H9 (cell line): Measurements from ENCODE around the gene KLRC4. TPM values are rescaled to one million over a fixed set of nuclear protein-coding genes. Genes with fewer than 3 reads are reported as not detected.
"Not testable (repeated sequence)": the region's sequence is repeated elsewhere in the genome, so short reads cannot be mapped to it uniquely, and the experiment has no call there.

Source experiments
- DNase-seq: peaks from one replicate; pipeline ENCODE4 v3.0.0-alpha.2; 2017
- H2AFZ ChIP-seq: one replicate; pipeline ENCODE4 v1.6.1; 2013; ENCODE audit warnings: mild to moderate bottlenecking, low read length, control low read depth, moderate library complexity
- H2AK5ac ChIP-seq: 2 replicates; pipeline ENCODE4 v1.6.1; 2013; ENCODE audit warnings: low read length, control low read depth, mixed read lengths; ENCODE audit not compliant: insufficient read length
- H2BK120ac ChIP-seq: one replicate; pipeline ENCODE4 v1.6.1; 2013; ENCODE audit warnings: low read depth, mild to moderate bottlenecking, low read length, control low read depth, inconsistent platforms; ENCODE audit not compliant: poor library complexity, severe bottlenecking
- H2BK12ac ChIP-seq: 2 replicates; pipeline ENCODE4 v1.6.1; 2013; ENCODE audit warnings: low read length, control low read depth, mixed read lengths, low read depth; ENCODE audit not compliant: insufficient read length
- H2BK15ac ChIP-seq: 2 replicates; pipeline ENCODE4 v1.6.1; 2013; ENCODE audit warnings: low read depth, low read length, control low read depth
- H2BK20ac ChIP-seq: one replicate; pipeline ENCODE4 v1.6.1; 2013; ENCODE audit warnings: low read depth, mild to moderate bottlenecking, low read length, control low read depth, inconsistent platforms; ENCODE audit not compliant: poor library complexity, severe bottlenecking
- H2BK5ac ChIP-seq: 2 replicates; pipeline ENCODE4 v1.6.1; 2013; ENCODE audit warnings: low read length, control low read depth, mixed read lengths; ENCODE audit not compliant: insufficient read length
- H3K14ac ChIP-seq: 2 replicates; pipeline ENCODE4 v1.6.1; 2013; ENCODE audit warnings: low read length, control low read depth; ENCODE audit not compliant: insufficient read depth
- H3K18ac ChIP-seq: 2 replicates; pipeline ENCODE4 v1.6.1; 2013; ENCODE audit warnings: low read depth, mild to moderate bottlenecking, mixed read lengths, low read length, control low read depth; ENCODE audit not compliant: insufficient read length
- H3K23ac ChIP-seq: 2 replicates; pipeline ENCODE4 v1.6.1; 2013; ENCODE audit warnings: low read length, control low read depth, mixed read lengths, low read depth; ENCODE audit not compliant: insufficient read length
- H3K23me2 ChIP-seq: 2 replicates; pipeline ENCODE4 v1.6.1; 2013; ENCODE audit warnings: low read depth, mild to moderate bottlenecking, mixed read lengths, low read length, control low read depth; ENCODE audit not compliant: insufficient read length, poor library complexity, severe bottlenecking
- H3K27ac ChIP-seq: 2 replicates; pipeline ENCODE4 v1.5.1; 2013; ENCODE audit warnings: low read length, control low read depth, mixed read lengths, low read depth; ENCODE audit not compliant: insufficient read length
- H3K27me3 ChIP-seq: 2 replicates; pipeline ENCODE4 v1.6.1; 2013; ENCODE audit warnings: low read length, control low read depth, inconsistent platforms; ENCODE audit not compliant: insufficient read depth
- H3K4ac ChIP-seq: 2 replicates; pipeline ENCODE4 v1.6.1; 2013; ENCODE audit warnings: low read depth, mild to moderate bottlenecking, control low read depth, inconsistent platforms, low read length, moderate library complexity
- H3K4me1 ChIP-seq: 2 replicates; pipeline ENCODE4 v1.6.1; 2013; ENCODE audit warnings: low read length, control low read depth, inconsistent platforms; ENCODE audit not compliant: insufficient read depth
- H3K4me2 ChIP-seq: 2 replicates; pipeline ENCODE4 v1.6.1; 2013; ENCODE audit warnings: low read length, control low read depth, mixed read lengths; ENCODE audit not compliant: insufficient read length, insufficient read depth
- H3K56ac ChIP-seq: 2 replicates; pipeline ENCODE4 v1.6.1; 2013; ENCODE audit warnings: low read depth, mild to moderate bottlenecking, mixed read lengths, low read length, control low read depth; ENCODE audit not compliant: insufficient read length
- H3K79me1 ChIP-seq: 2 replicates; pipeline ENCODE4 v1.6.1; 2013; ENCODE audit warnings: low read depth, mild to moderate bottlenecking, moderate library complexity, low read length, control low read depth, inconsistent platforms; ENCODE audit not compliant: insufficient read depth, poor library complexity, severe bottlenecking
- H3K79me2 ChIP-seq: 2 replicates; pipeline ENCODE4 v1.6.1; 2013; ENCODE audit warnings: low read length, control low read depth, inconsistent platforms; ENCODE audit not compliant: insufficient read depth
- H3K9ac ChIP-seq: 2 replicates; pipeline ENCODE4 v1.6.1; 2013; ENCODE audit warnings: low read length, control low read depth, mixed read lengths; ENCODE audit not compliant: insufficient read length; ENCODE audit errors: extremely low read depth
- H3K9me3 ChIP-seq: one replicate; pipeline ENCODE4 v1.6.1; 2013; ENCODE audit warnings: low read depth, low read length, inconsistent platforms; ENCODE audit not compliant: control insufficient read depth
- H3T11ph ChIP-seq: one replicate; pipeline ENCODE4 v1.6.1; 2013; ENCODE audit warnings: mild to moderate bottlenecking, low read length, control low read depth, inconsistent platforms
- H4K20me1 ChIP-seq: one replicate; pipeline ENCODE4 v1.6.1; 2013; ENCODE audit not compliant: control insufficient read depth, insufficient read length, insufficient read depth
- H4K5ac ChIP-seq: 2 replicates; pipeline ENCODE4 v1.6.1; 2013; ENCODE audit warnings: low read depth, mild to moderate bottlenecking, mixed read lengths, low read length, control low read depth; ENCODE audit not compliant: insufficient read length
- H4K8ac ChIP-seq: replicated peaks from 2 replicates; pipeline ENCODE4 v1.6.1; 2013; ENCODE audit warnings: low read length, control low read depth, mixed read lengths, low read depth; ENCODE audit not compliant: insufficient read length
- H4K91ac ChIP-seq: 2 replicates; pipeline ENCODE4 v1.6.1; 2013; ENCODE audit warnings: low read depth, mild to moderate bottlenecking, moderate library complexity, mixed read lengths, low read length, control low read depth; ENCODE audit not compliant: insufficient read length
- H3K27ac Mint-ChIP-seq, 3 experiments: 2 replicates in 2 of 3; 3 replicates in 1 of 3; pipeline ENCODE4 v1.8.0; 2020 to 2021; ENCODE audit warnings: mixed read lengths in 3 of 3, mild to moderate bottlenecking in 1 of 3, moderate library complexity in 1 of 3
- H3K27me3 Mint-ChIP-seq: 2 replicates; pipeline ENCODE4 v1.8.0; 2021; ENCODE audit warnings: low read depth, mild to moderate bottlenecking, moderate library complexity, mixed read lengths
- H3K36me3 Mint-ChIP-seq, 3 experiments: 2 replicates in 2 of 3; 3 replicates in 1 of 3; pipeline ENCODE4 v1.8.0; 2020 to 2021; ENCODE audit warnings: low read depth in 3 of 3, mixed read lengths in 3 of 3; ENCODE audit not compliant: insufficient read depth in 1 of 3
- H3K4me1 Mint-ChIP-seq, 2 experiments: 2 replicates each; pipeline ENCODE4 v1.8.0; 2020; ENCODE audit warnings: mixed read lengths in 2 of 2
- H3K4me3 Mint-ChIP-seq, 2 experiments: 2 replicates in 1 of 2; 3 replicates in 1 of 2; pipeline ENCODE4 v1.8.0; 2020 to 2021; ENCODE audit warnings: mild to moderate bottlenecking in 2 of 2, mixed read lengths in 2 of 2, moderate library complexity in 1 of 2
- H3K9me3 Mint-ChIP-seq, 2 experiments: 2 replicates in 1 of 2; 3 replicates in 1 of 2; pipeline ENCODE4 v1.8.0; 2020; ENCODE audit warnings: mild to moderate bottlenecking in 2 of 2, mixed read lengths in 2 of 2, moderate library complexity in 1 of 2
- CTCF ChIP-seq: fragments of 200-600 bp; sonication (generic); conservative IDR thresholded peaks from 3 replicates; pipeline ENCODE4 v1.8.0; 2021; ENCODE audit warnings: antibody characterized with exemption, mild to moderate bottlenecking
- WGBS: extraction: QIAGEN DNeasy Blood & Tissue Kit; methylation state at CpG from one replicate; pipeline ENCODE4 v1.1.7; 2013; ENCODE audit warnings: missing lambda C conversion rate, low lambda C conversion rate, mixed read lengths; ENCODE audit not compliant: insufficient read length; ENCODE audit errors: extremely low coverage; 5-methylcytosine and 5-hydroxymethylcytosine counted together
- total RNA-seq: library from RNA; stranded (reverse); gene quantifications from 2 replicates; pipeline ENCODE4 v1.2.1, GENCODE V29; 2021

Gene KLRC4
- total RNA-seq, 1 experiment from 2014 or later = not detected

- Histone ChIP-seq H3K4me2 (no peak overlapping the region), H3K18ac (no peak overlapping the region), H2BK5ac (no peak overlapping the region), H2BK15ac (no peak overlapping the region), H3K4me1 (no peaks in the 10 kb centered on the region), H4K91ac (no peak overlapping the region), H3K79me1 (no peaks in the 10 kb centered on the region), H4K20me1 (no peaks in the 10 kb centered on the region), H2BK120ac (no peak overlapping the region), H3T11ph (no peak overlapping the region), H3K79me2 (no peaks in the 10 kb centered on the region), H3K27ac (no peak overlapping the region), H2AFZ (no peak overlapping the region), H3K23me2 (no peaks in the 10 kb centered on the region), H2BK12ac (no peak overlapping the region), H4K5ac (no peak overlapping the region), H3K4ac (no peak overlapping the region), H3K9ac (no peak overlapping the region), H3K56ac (no peak overlapping the region), H3K23ac (no peak overlapping the region), H3K9me3 (no peaks in the 10 kb centered on the region), H4K8ac (no peak overlapping the region), H2AK5ac (no peak overlapping the region), H3K27me3 (no peaks in the 10 kb centered on the region), H2BK20ac (no peak overlapping the region), H3K14ac (no peak overlapping the region)
- TF ChIP-seq CTCF = no peak
- DNase-seq = no peak
- no peaks in the 10 kb centered on the region for H3K27me3 Mint-ChIP-seq
- H3K4me3 Mint-ChIP-seq = no peak overlapping the region
- no peaks in the 10 kb centered on the region for H3K36me3 Mint-ChIP-seq
- no CpG with 5 or more reads among the region's 4 CpGs for WGBS
- H3K9me3 Mint-ChIP-seq = peaks cover 1 to 4% of the 10 kb centered on the region in 2 experiments; a peak in 2 of 5 replicates
- H3K27ac Mint-ChIP-seq = no peak overlapping the region
- no peaks in the 10 kb centered on the region for H3K4me1 Mint-ChIP-seq
These were observed 27.5 kb downstream of the KLRC4 start for GRCh38 chr12:10381928-10382628.

DNA sequence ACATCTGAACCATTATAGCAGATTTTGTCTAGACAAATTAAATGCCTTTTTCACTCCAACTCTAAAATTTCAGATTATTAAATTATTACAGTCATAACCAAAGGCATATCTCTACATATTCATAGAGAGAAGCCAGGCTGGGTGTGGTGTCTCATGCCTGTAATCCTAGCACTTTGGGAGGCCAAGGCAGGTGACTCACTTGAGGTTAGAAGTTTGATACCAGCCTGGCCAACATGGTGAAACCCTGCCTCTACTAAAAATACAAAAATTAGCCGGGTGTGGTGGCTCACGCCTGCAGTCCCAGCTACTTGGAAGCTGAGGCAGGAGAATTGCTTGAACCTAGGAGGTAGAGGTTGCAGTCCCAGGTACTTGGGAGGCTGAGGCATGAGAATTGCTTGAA is 30.8 kb downstream of the KLRC4 start:
- WGBS = no CpG with 5 or more reads among the region's 2 CpGs
- not testable (repeated sequence) for H2BK5ac ChIP-seq, H3K27ac ChIP-seq, H3K79me1 ChIP-seq, H2BK15ac ChIP-seq, H3K36me3 Mint-ChIP-seq, H2BK20ac ChIP-seq, H3K9ac ChIP-seq, H3K4me3 Mint-ChIP-seq, H3K9me3 Mint-ChIP-seq, H3K9me3 ChIP-seq, H3K18ac ChIP-seq, H4K20me1 ChIP-seq, H3K23ac ChIP-seq, H3K4me2 ChIP-seq, H2BK12ac ChIP-seq, H3K56ac ChIP-seq, H2AK5ac ChIP-seq, H3K14ac ChIP-seq, DNase-seq, H4K8ac ChIP-seq, H4K91ac ChIP-seq, H4K5ac ChIP-seq, H3K4ac ChIP-seq, H2AFZ ChIP-seq, H3K27me3 ChIP-seq, H3K27ac Mint-ChIP-seq, H3K4me1 Mint-ChIP-seq, H3K23me2 ChIP-seq, H3K4me1 ChIP-seq, H2BK120ac ChIP-seq, H3K79me2 ChIP-seq, H3K27me3 Mint-ChIP-seq, H3T11ph ChIP-seq
